Hepatocyte (in vitro differentiated cells): ENCODE measurements around the gene GLRX. TPM values are rescaled to one million over a fixed set of nuclear protein-coding genes. Genes with fewer than 3 reads are reported as not detected.

Source experiments
- DNase-seq: peaks from one replicate; pipeline ENCODE4 v3.0.0-alpha.2; 2016; ENCODE audit warnings: low spot score
- H2AFZ ChIP-seq: fragments of 200-600 bp; sonication (generic); 2 replicates; pipeline ENCODE4 v1.6.0; 2016; ENCODE audit warnings: antibody characterized with exemption, mild to moderate bottlenecking
- H3K27ac ChIP-seq: fragments of 200-600 bp; sonication (generic); 2 replicates; pipeline ENCODE4 v1.5.1; 2016; ENCODE audit warnings: mild to moderate bottlenecking
- H3K27me3 ChIP-seq: fragments of 200-600 bp; sonication (generic); 2 replicates; pipeline ENCODE4 v1.6.1; 2016
- H3K36me3 ChIP-seq: fragments of 200-600 bp; sonication (generic); replicated peaks from 2 replicates; pipeline ENCODE4 v1.5.1; 2016; ENCODE audit warnings: low read depth; ENCODE audit not compliant: insufficient read depth
- H3K4me1 ChIP-seq: fragments of 200-600 bp; sonication (generic); 2 replicates; pipeline ENCODE4 v1.5.1; 2016; ENCODE audit warnings: mild to moderate bottlenecking, moderate library complexity; ENCODE audit not compliant: insufficient read depth
- H3K4me2 ChIP-seq: fragments of 200-600 bp; sonication (generic); 2 replicates; pipeline ENCODE4 v1.6.0; 2016
- H3K4me3 ChIP-seq: fragments of 200-600 bp; sonication (generic); 2 replicates; pipeline ENCODE4 v1.5.1; 2016; ENCODE audit warnings: mild to moderate bottlenecking
- H3K79me2 ChIP-seq: fragments of 200-600 bp; sonication (generic); 2 replicates; pipeline ENCODE4 v1.6.0; 2017; ENCODE audit warnings: mild to moderate bottlenecking
- H3K9me2 ChIP-seq: fragments of 200-600 bp; sonication (generic); replicated peaks from 2 replicates; pipeline ENCODE4 v1.6.0; 2017; ENCODE audit warnings: mild to moderate bottlenecking; ENCODE audit not compliant: insufficient read depth
- H3K9me3 ChIP-seq: fragments of 200-600 bp; sonication (generic); 2 replicates; pipeline ENCODE4 v1.5.1; 2016; ENCODE audit warnings: low read depth, mild to moderate bottlenecking
- H4K20me1 ChIP-seq: fragments of 200-600 bp; sonication (generic); 2 replicates; pipeline ENCODE4 v1.6.0; 2016; ENCODE audit warnings: mild to moderate bottlenecking; ENCODE audit not compliant: insufficient read depth, poor library complexity, severe bottlenecking
- CTCF ChIP-seq: fragments of 200-600 bp; sonication (generic); IDR thresholded peaks from 2 replicates; pipeline ENCODE4 v1.5.1; 2016; ENCODE audit warnings: antibody characterized with exemption, mild to moderate bottlenecking; ENCODE audit not compliant: poor library complexity
- EZH2 ChIP-seq: fragments of 200-600 bp; sonication (generic); IDR thresholded peaks from 2 replicates; pipeline ENCODE4 v1.6.1; 2016; ENCODE audit warnings: antibody characterized with exemption, mild to moderate bottlenecking, borderline replicate concordance
- EZH2phosphoT487 ChIP-seq: fragments of 200-600 bp; sonication (generic); IDR thresholded peaks from one replicate; pipeline ENCODE4 v1.6.1; 2018; ENCODE audit warnings: antibody characterized with exemption, mild to moderate bottlenecking, low read depth, moderate library complexity; ENCODE audit not compliant: unreplicated experiment, severe bottlenecking
- WGBS: methylation state at CpG from one replicate; pipeline ENCODE4 v1.1.6; 2016; ENCODE audit warnings: low lambda C conversion rate; ENCODE audit errors: missing lambda C conversion rate; 5-methylcytosine and 5-hydroxymethylcytosine counted together
- polyA plus RNA-seq: library from polyadenylated mRNA; unstranded; fragments of >200 nt; fragmentation: Nextera tagmentation; extraction: Ambion mirVana; gene quantifications from 2 replicates; pipeline ENCODE4 v1.2.1, GENCODE V29; 2016
- total RNA-seq: library from RNA; depleted of rRNA; stranded (reverse); fragments of >200 nt; gene quantifications from 2 replicates; pipeline ENCODE4 v1.2.3, GENCODE V29; 2014

The GLRX gene
- total and polyA plus RNA-seq, 2 experiments from 2014 or later = 79.1 to 101 TPM

- no peak overlapping the region for H3K4me3 ChIP-seq
- H3K36me3 ChIP-seq = no peaks in the 10 kb centered on the region
- DNase-seq = no peak
- TF ChIP-seq EZH2phosphoT487 (no peak), EZH2 (no peak), CTCF (no peak)
- no peaks in the 10 kb centered on the region for H3K9me2 ChIP-seq
- H3K9me3 ChIP-seq = no peaks in the 10 kb centered on the region
- H3K27ac ChIP-seq = no peak overlapping the region
- H2AFZ ChIP-seq = no peak overlapping the region
- no peaks in the 10 kb centered on the region for H3K4me1 ChIP-seq
- no peak overlapping the region for H3K4me2 ChIP-seq
- H3K79me2 ChIP-seq = no peaks in the 10 kb centered on the region
- WGBS = 86% methylated on average over 3 of the region's 3 CpGs
- H3K27me3 ChIP-seq = no peaks in the 10 kb centered on the region
- H4K20me1 ChIP-seq = no peaks in the 10 kb centered on the region
Measured at GRCh38 chr5:95848701-95849100, 26.2 kb upstream of the GLRX start.

- H2AFZ ChIP-seq = no peak overlapping the region
- H3K27ac ChIP-seq = no peak overlapping the region
Measured at GRCh38 chr5:95847261-95847592, 24.7 kb upstream of the GLRX start.

GRCh38 chr5:95846554-95847260 lies 24.2 kb upstream of the GLRX start:
- Histone ChIP-seq H3K36me3 (no peaks in the 10 kb centered on the region), H3K4me3 (no peak overlapping the region), H3K4me2 (no peak overlapping the region), H2AFZ (no peak overlapping the region), H3K9me3 (no peaks in the 10 kb centered on the region), H3K79me2 (no peaks in the 10 kb centered on the region), H3K4me1 (no peaks in the 10 kb centered on the region), H3K27me3 (no peaks in the 10 kb centered on the region), H3K27ac (no peak overlapping the region), H3K9me2 (no peaks in the 10 kb centered on the region), H4K20me1 (no peaks in the 10 kb centered on the region)
- 82% methylated on average over 7 of the region's 7 CpGs for WGBS
- peak; percentile 93 for TF ChIP-seq CTCF
- no peak for TF ChIP-seq EZH2phosphoT487
- DNase-seq = peak; percentile 83

More at GRCh38 chr5:95847261-95847592, 24.7 kb upstream of the GLRX start:
- no peak overlapping the region for H3K4me2 ChIP-seq
- no peaks in the 10 kb centered on the region for H4K20me1 ChIP-seq
- no peaks in the 10 kb centered on the region for H3K4me1 ChIP-seq
- H3K4me3 ChIP-seq = no peak overlapping the region
- DNase-seq = no peak
- H3K27me3 ChIP-seq = no peaks in the 10 kb centered on the region
- no peaks in the 10 kb centered on the region for H3K9me3 ChIP-seq
- no peaks in the 10 kb centered on the region for H3K9me2 ChIP-seq
- H3K79me2 ChIP-seq = no peaks in the 10 kb centered on the region
- H3K36me3 ChIP-seq = no peaks in the 10 kb centered on the region
- whole genome bisulfite sequencing = 5% methylated on average over 1 of the region's 1 CpG
- TF ChIP-seq EZH2 (no peak), CTCF (no peak), EZH2phosphoT487 (no peak)
